ENCODE measurements around the gene FIS1.
"Not testable (repeated sequence)": the region's sequence is repeated elsewhere in the genome, so short reads cannot be mapped to it uniquely, and the experiment has no call there.

The FIS1 gene

DNA sequence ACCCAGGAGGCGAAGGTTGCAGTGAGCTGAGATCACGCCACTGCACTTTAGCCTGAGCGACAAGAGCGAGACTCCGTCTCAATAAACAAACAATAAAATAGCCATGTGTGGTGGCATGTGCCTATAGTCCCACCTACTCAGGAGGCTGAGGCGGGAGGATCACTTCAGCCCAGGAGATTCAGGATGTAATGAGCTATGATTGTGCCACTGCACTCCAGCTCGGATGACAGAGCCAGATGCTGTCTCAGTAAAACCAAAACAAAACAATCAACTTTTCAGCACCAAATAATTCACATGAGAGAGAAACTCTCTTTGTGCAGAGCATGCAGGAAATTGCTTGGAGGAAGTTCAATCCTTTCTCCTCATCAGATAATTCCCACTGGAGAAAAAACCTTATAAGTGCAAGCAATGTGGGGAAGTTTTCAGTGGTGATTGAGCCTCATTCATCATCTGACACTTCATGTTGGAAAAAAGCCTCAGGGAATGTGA is 13.4 kb upstream of the FIS1 start:
- Histone ChIP-seq H3K4me3 (ENCODE audit: low read depth in 1 of 2, low read length in 1 of 2) (no peak overlapping the region), H3K27ac (no peak overlapping the region), H3K4me1 (ENCODE audit: control insufficient read depth in 1 of 2, insufficient read depth in 1 of 2, low read depth in 1 of 2, low read length in 1 of 2) (no peaks in the 10 kb centered on the region), H3K27me3 (peaks cover 46% of the 10 kb centered on the region), H3K36me3 (no peaks in the 10 kb centered on the region), H3K9me3 (no peaks in the 10 kb centered on the region)
- TF ChIP-seq, protein P1, sequence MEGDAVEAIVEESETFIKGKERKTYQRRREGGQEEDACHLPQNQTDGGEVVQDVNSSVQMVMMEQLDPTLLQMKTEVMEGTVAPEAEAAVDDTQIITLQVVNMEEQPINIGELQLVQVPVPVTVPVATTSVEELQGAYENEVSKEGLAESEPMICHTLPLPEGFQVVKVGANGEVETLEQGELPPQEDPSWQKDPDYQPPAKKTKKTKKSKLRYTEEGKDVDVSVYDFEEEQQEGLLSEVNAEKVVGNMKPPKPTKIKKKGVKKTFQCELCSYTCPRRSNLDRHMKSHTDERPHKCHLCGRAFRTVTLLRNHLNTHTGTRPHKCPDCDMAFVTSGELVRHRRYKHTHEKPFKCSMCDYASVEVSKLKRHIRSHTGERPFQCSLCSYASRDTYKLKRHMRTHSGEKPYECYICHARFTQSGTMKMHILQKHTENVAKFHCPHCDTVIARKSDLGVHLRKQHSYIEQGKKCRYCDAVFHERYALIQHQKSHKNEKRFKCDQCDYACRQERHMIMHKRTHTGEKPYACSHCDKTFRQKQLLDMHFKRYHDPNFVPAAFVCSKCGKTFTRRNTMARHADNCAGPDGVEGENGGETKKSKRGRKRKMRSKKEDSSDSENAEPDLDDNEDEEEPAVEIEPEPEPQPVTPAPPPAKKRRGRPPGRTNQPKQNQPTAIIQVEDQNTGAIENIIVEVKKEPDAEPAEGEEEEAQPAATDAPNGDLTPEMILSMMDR (IDR thresholded peaks at IDR 0.05): no peak

DNA sequence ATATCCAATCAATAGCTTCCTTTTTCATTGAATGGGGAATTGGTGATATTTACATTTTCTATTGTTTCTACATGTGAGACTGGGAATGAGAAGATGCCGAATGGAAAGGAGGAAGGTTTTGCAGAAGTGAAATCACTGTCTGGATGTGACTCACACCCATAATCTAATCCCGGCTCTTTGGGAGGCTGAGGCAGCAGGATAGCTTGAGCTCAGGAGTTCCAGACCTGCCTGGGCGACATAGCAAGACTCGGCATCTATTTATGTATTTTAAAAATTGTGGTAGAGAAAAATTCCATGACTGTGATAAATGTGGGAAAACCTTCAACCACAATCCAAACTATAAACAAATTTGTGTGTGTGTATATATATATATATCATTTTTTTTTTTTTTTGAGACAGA is 10.9 kb upstream of the FIS1 start:
- Histone ChIP-seq H3K36me3 (no peaks in the 10 kb centered on the region), H3K9me3 (no peaks in the 10 kb centered on the region), H3K27ac (no peak overlapping the region), H3K27me3 (peaks cover 43% of the 10 kb centered on the region), H3K4me3 (ENCODE audit: low read depth in 1 of 2, low read length in 1 of 2) (no peak overlapping the region), H3K4me1 (ENCODE audit: control insufficient read depth in 1 of 2, insufficient read depth in 1 of 2, low read depth in 1 of 2, low read length in 1 of 2) (peaks cover 15 to 16% of the 10 kb centered on the region in 2 experiments)
- TF ChIP-seq, protein P1 (IDR thresholded peaks at IDR 0.05): no peak

DNA sequence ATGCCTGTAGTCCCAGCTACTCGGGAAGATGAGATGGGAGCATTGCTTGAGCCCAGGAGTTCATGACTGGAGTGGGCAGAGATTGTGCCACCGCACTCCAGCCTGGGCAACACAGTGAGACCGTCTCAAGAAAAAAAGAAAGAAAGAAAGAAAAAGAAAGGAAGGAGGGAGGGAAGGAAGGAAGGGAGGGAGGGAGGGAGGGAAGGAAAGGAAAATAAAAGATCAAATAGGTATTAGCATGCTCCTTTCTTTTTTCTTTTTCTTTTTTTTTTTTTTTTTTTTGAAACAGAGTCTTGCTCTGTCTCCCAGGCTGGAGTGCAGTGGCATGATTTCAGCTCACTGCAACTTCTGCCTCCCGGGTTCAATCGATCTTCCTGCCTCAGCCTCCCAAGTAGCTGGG is 8.3 kb upstream of the FIS1 start:
- not testable (repeated sequence) for H3K27ac ChIP-seq, H3K36me3 ChIP-seq, H3K9me3 ChIP-seq
- Histone ChIP-seq H3K4me3 (ENCODE audit: low read depth in 1 of 2, low read length in 1 of 2) (peak overlapping the region in 1 of 2 experiments; percentile 94), H3K27me3 (peaks cover 27% of the 10 kb centered on the region), H3K4me1 (ENCODE audit: control insufficient read depth in 1 of 2, insufficient read depth in 1 of 2, low read depth in 1 of 2, low read length in 1 of 2) (peaks cover 22 to 25% of the 10 kb centered on the region in 2 experiments)

DNA sequence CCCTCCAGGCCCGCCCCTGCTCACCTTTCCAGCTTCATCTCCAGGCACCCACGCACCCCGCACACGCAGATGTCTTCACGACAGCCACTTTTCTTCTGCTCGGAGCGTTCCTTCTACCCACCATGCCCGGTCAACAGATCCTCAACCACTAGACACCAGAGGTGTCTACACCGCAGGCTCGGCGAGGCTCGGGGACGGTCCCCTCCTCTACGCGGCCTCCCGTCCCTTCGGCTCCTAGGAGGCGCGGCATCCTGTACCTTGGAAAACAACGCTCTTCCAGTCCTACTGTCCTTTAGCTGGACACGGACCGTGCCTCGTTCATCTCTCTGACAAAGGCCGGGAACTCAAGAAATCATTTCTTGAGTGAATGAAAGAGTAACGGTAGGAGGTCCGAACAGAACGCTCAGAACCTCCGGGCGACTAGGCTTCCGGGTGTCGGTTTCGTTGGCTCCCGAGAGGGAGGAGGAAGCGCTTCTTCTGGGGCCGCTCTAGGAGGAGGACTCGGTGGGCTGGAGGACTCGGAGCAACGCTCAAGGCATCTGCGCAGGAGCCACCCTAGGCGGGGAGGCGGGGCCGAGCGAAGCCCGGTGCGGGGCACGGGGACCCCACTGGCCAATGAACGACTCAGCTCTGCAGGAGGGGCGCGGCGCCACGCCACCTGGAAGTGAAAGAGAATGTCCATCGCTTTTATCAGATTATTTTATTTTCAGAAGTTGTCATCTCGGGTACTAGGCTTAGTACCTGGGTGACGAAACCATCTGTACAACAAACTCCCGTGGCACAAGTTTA is 7.2 kb upstream of the FIS1 start:
- H3K4me1 ChIP-seq (ENCODE audit: control insufficient read depth in 1 of 2, insufficient read depth in 1 of 2, low read depth in 1 of 2, low read length in 1 of 2): peaks cover 22 to 25% of the 10 kb centered on the region in 2 experiments
- TF ChIP-seq, protein P1 (IDR thresholded peaks at IDR 0.05): peak; percentile 21
- H3K4me3 ChIP-seq (ENCODE audit: low read depth in 1 of 2, low read length in 1 of 2): peak overlapping the region; percentile 84 to 94
- no peaks in the 10 kb centered on the region for H3K9me3 ChIP-seq
- H3K27ac ChIP-seq: peak overlapping the region; percentile 92
- peaks cover 13% of the 10 kb centered on the region for H3K36me3 ChIP-seq
- peaks cover 24% of the 10 kb centered on the region for H3K27me3 ChIP-seq

DNA sequence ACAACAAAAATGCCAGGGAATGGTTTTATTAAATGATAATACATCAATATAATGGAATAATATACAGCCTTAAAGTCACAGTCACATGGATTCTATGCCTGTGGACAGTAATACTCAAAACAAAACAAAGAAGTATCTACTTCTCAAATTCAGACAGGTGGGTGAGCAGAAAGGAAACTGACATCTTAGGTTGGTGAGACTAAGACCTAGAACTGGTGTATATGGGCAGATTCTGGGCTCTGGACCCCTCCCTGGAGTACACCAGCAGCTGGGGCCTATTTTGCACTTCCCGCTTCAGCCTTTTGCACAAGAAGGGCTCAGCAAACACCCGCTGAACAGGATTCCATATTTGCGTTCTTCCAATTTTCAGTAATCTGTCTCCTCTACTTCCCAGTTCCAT is 5.4 kb upstream of the FIS1 start:
- no peak overlapping the region for H3K4me3 ChIP-seq (ENCODE audit: low read depth in 1 of 2, low read length in 1 of 2)
- H3K27ac ChIP-seq: no peak overlapping the region
- TF ChIP-seq, protein P1 (IDR thresholded peaks at IDR 0.05): no peak
- no peaks in the 10 kb centered on the region for H3K9me3 ChIP-seq
- peaks cover 25 to 28% of the 10 kb centered on the region in 2 experiments for H3K4me1 ChIP-seq (ENCODE audit: control insufficient read depth in 1 of 2, insufficient read depth in 1 of 2, low read depth in 1 of 2, low read length in 1 of 2)
- H3K36me3 ChIP-seq: peaks cover 13% of the 10 kb centered on the region
- peaks cover 11% of the 10 kb centered on the region for H3K27me3 ChIP-seq

DNA sequence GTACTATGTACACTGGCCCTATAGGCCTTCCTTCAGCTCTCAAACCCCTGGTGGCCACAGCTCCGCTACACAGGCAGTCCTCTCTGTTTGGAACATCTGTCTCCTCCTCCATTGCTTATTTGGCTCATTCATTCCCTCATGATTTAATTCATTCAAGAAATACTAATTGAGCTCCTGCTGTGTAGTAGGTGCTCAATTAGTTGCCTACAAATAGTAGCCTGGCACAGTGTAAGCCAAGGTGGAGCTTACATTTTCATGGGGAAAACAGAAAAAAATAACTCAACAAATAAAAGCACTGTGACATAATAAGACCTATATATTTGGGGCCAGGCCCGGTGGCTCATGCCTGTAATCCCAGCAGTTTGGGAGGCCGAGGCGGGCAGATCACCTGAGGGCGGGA is 3.4 kb upstream of the FIS1 start:
- no peak overlapping the region for H3K27ac ChIP-seq
- H3K9me3 ChIP-seq: no peaks in the 10 kb centered on the region
- no peak overlapping the region for H3K4me3 ChIP-seq (ENCODE audit: low read depth in 1 of 2, low read length in 1 of 2)
- TF ChIP-seq, protein P1 (IDR thresholded peaks at IDR 0.05): no peak
- H3K27me3 ChIP-seq: no peaks in the 10 kb centered on the region
- H3K36me3 ChIP-seq: peaks cover 13% of the 10 kb centered on the region
- H3K4me1 ChIP-seq (ENCODE audit: control insufficient read depth in 1 of 2, insufficient read depth in 1 of 2, low read depth in 1 of 2, low read length in 1 of 2): peaks cover 37 to 45% of the 10 kb centered on the region in 2 experiments
